Peyer's patch (tissue), 4 donors: ENCODE results near the gene HOXD10.

ENCODE experiments used
- CTCF ChIP-seq, 6 experiments: fragments of 450-650 bp in 4 of 6; fragments of 200-600 bp in 2 of 6; sonication (generic) in 1 of 6; IDR thresholded peaks; one replicate each; pipeline ENCODE4 v1.5.1; 2017 to 2019; ENCODE audit warnings: antibody characterized with exemption in 6 of 6, mild to moderate bottlenecking in 3 of 6, moderate library complexity in 1 of 6
- POLR2A ChIP-seq, 2 donors: fragments of 450-650 bp; IDR thresholded peaks; one replicate each; pipeline ENCODE4 v1.5.1; 2017; ENCODE audit warnings: antibody characterized with exemption in 2 of 2, mild to moderate bottlenecking in 2 of 2, moderate library complexity in 2 of 2

DNA sequence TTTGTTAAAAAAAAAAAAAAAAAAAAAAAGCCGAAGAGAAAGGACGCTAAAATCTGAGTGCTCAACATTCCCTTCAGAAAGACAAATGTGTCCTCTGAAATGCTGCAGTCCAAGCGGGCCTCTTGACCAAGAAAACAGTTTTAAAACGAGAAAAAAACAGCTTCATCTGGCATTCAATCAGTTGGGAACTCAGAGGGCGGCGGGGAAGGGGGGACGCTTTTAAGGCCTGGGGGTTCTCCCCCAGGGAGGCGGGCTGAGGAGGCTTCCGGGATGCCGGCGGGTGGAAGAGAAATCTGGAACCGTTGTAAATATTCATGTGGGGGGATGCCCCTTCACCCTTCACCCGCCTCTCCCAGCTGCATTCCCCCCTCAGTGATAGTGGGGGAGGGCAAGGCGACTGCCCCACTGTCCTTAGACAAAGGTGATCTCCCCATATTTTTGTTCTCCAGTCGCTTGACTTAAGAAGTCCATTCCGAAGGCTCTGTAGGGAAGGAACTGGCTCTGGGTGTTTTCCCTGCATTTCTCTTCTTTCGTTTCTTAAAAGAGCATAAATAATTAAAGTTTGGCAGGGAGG is 12.7 kb upstream of the HOXD10 start:
- TF ChIP-seq CTCF (IDR thresholded peaks at IDR 0.05) (no peak), POLR2A (IDR thresholded peaks at IDR 0.05) (no peak)
